Pancreas (tissue), 10 donors: ENCODE data around the gene KRT222. TPM values are rescaled to one million over a fixed set of nuclear protein-coding genes. Genes with fewer than 3 reads are reported as not detected.
A peak's percentile ranks its signal among the peaks of the same experiment; 100 is the strongest.

Experiments
- ATAC-seq, 4 donors: fragments of 200-7000 bp; cut with Tn5 transposase; one replicate each; pipeline versions ENCODE4 v1.8.0 to v1.9.1; 2020; ENCODE audit warnings: mild to moderate bottlenecking in 4 of 4, moderate library complexity in 4 of 4
- DNase-seq, 6 donors: peaks; one replicate each; pipeline ENCODE4 v3.0.0-alpha.2; 2020
- FAIRE-seq: peaks from 2 replicates; lab custom pipeline; 2012; peaks lifted over from hg19 to GRCh38; lab: Jason Lieb, UNC
- H3K27ac ChIP-seq, 4 donors: fragments of 200-600 bp; sonication (generic); 1 replicate in 3 of 4; 2 replicates in 1 of 4; pipeline versions ENCODE4 v1.5.0 to v1.8.0; 2020
- H3K27me3 ChIP-seq, 4 donors: fragments of 200-600 bp; one replicate each; pipeline ENCODE4 v1.8.0; 2021
- H3K36me3 ChIP-seq, 3 donors: fragments of 200-600 bp; sonication (generic) in 1 of 3; one replicate each; pipeline versions ENCODE4 v1.5.0 to v1.8.0; 2020 to 2021
- H3K4me1 ChIP-seq, 3 donors: fragments of 200-600 bp; one replicate each; pipeline ENCODE4 v1.8.0; 2021
- H3K4me3 ChIP-seq, 4 donors: fragments of 200-600 bp; sonication (generic) in 2 of 4; one replicate each; pipeline versions ENCODE4 v1.5.0 to v1.8.0; 2020 to 2021
- H3K9me3 ChIP-seq, 4 donors: fragments of 200-600 bp; one replicate each; pipeline ENCODE4 v1.8.0; 2021
- CTCF ChIP-seq, 4 donors: fragments of 200-600 bp; sonication (generic) in 3 of 4; IDR thresholded peaks; one replicate each; pipeline versions ENCODE4 v1.5.0 to v1.8.0; 2021; ENCODE audit warnings: antibody characterized with exemption in 4 of 4
- WGBS, 2 donors: extraction: QIAGEN DNeasy Blood & Tissue Kit; methylation state at CpG; one replicate each; pipeline ENCODE4 v1.1.7; 2013; 5-methylcytosine and 5-hydroxymethylcytosine counted together
- intact Hi-C, 3 donors: fragments of 100-400 bp; cut with DNase I; formaldehyde crosslinking; loops; one replicate each; pipeline versions ENCODE4 v1.11.1 to v1.14.2; 2022
- polyA plus RNA-seq, 2 donors: library from polyadenylated mRNA; stranded (reverse); fragments of 200-250 nt; gene quantifications; one replicate each; pipeline ENCODE4 v1.2.3, GENCODE V29; 2013
- total RNA-seq, 6 donors: library from RNA; stranded (reverse); fragmentation: NEBNext Ultra II Directional in 4 of 6; extraction: Animal tissue kit (Norgen Biotek cat#: 25700) in 4 of 6; gene quantifications; one replicate each; pipeline versions ENCODE4 v1.2.1 to v1.2.4, GENCODE V29; 2021 to 2023
- donor health status: healthy with polysubstance abuse.
- donor health status: DM: no; HTN: no; CAD: no; lungs with moderate emphysema.
- donor health status: DM: no; HTN: no; CAD: no.
- donor health status: control.
- donor health status: control.
- donor health status: Bipolar disorder and iron deficiency.
- donor health status: DM: yes; HTN: yes; CAD: no.
- donor health status: DM: no; HTN: no; CAD: no.
- donor health status: DM: no; HTN: no; CAD: no.
- donor health status: DM: yes; HTN: yes; CAD: no.

Gene KRT222
- total and polyA plus RNA-seq, 8 donors = 0.28 to 4.9 (median 1.4) TPM

DNA sequence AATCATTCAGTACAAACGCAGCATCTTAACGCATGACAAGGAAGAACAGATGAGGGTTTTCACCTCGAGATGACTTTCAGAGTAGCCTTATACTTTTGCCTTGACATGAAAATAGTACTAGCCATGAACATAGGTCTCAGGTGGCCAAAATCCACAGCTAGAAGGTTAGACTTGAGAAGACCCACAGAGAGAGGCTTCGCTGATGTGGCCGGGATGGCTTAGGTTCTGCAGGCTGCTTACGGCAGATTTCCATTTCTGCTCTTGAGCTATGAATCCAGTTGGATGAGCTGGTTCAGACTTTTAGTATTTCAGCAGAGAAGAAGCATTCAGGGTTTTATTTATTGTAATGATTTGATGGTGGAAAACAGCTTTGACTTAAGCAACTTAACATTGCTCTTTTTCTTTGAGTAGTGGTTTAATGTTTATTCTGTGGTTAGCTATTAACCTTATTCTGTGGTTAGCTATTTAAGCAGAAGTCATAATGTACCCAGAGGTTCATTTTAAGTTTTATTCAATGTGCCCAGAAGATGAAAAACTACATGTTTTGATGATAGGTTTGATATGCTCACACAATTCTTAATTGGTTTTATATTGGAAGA, 31.0 kb upstream of the KRT222 start:
- Histone ChIP-seq H3K4me1 (peaks cover 0 to 6% (median 3%) of the 10 kb centered on the region in 3 donors), H3K27ac (peak overlapping the region in 2 of 4 donors; percentile 41 to 62), H3K9me3 (no peaks in the 10 kb centered on the region), H3K36me3 (no peaks in the 10 kb centered on the region), H3K4me3 (no peak overlapping the region), H3K27me3 (peaks cover 0 to 3% (median 0%) of the 10 kb centered on the region in 4 donors)
- 60 to 61% methylated on average over 6 of the region's 6 CpGs for WGBS, 2 donors
- peak in 3 of 4 donors; percentile 61 to 67 (median 66) for ATAC-seq
- no peak for DNase-seq
- intact Hi-C loops = no loop called here
- TF ChIP-seq CTCF (IDR thresholded peaks at IDR 0.05) = no peak
- FAIRE-seq = no peak

DNA sequence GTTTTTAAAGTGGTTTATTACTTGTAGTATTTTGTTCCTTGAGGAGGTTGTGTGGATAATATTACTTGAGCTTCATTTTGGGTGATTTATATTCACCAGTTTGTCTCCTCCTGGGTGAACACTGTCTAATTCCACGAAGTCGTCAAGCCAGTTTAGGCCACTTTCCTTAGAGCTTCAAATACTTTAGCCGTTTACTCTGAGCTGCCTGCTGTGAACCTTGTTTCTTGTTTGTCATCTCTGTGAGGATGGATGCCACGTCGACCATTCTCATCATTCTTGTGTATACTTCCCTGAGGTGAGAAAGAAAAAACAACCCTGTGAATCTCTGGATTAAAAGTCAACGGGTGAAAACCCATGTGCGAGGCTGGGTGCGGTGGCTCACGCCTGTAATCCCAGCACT, 29.6 kb upstream of the KRT222 start:
- ATAC-seq = no peak
- H3K4me3 ChIP-seq = no peak overlapping the region
- H3K36me3 ChIP-seq = no peaks in the 10 kb centered on the region
- no peak for FAIRE-seq
- H3K4me1 ChIP-seq = peaks cover 0 to 6% (median 3%) of the 10 kb centered on the region in 3 donors
- intact Hi-C loops = no loop called here
- peaks cover 0 to 2% (median 0%) of the 10 kb centered on the region in 4 donors for H3K27me3 ChIP-seq
- DNase-seq = no peak
- 54 to 60% methylated on average over 9 of the region's 9 CpGs for WGBS, 2 donors
- peak overlapping the region in 1 of 4 donors; percentile 12 for H3K27ac ChIP-seq
- no peaks in the 10 kb centered on the region for H3K9me3 ChIP-seq
- TF ChIP-seq CTCF (IDR thresholded peaks at IDR 0.05) = no peak

DNA sequence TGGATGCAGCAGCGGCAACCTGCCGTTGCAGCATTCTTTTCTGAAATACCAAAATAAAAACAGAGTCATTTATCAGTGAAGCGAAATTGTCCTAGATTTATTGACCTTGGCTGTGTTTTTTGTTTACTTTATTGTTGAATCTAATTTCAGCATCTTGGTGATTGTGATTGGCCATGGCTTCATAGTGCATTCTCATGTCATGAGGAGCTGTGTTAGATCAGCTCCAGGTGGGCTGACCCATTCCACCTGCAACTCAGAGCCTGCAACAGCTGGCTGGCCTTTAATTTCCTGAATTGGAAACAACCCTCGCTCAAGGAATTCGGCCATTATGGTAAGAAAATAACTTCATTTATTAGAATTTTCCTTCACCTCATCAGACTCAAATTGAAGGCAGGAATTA, 22.1 kb upstream of the KRT222 start:
- peak in 1 of 6 donors; percentile 27 for DNase-seq
- FAIRE-seq = no peak
- Histone ChIP-seq H3K27ac (peak overlapping the region in 3 of 4 donors; percentile 35 to 62 (median 60)), H3K9me3 (no peaks in the 10 kb centered on the region), H3K4me1 (no peaks in the 10 kb centered on the region), H3K27me3 (no peaks in the 10 kb centered on the region), H3K36me3 (no peaks in the 10 kb centered on the region), H3K4me3 (peak overlapping the region in 2 of 4 donors; percentile 2 to 15)
- intact Hi-C loops = no loop called here
- TF ChIP-seq CTCF (IDR thresholded peaks at IDR 0.05) = no peak
- WGBS, 2 donors = 55 to 64% methylated on average over 5 of the region's 5 CpGs
- ATAC-seq = peak; percentile 61 to 80 (median 74)

DNA sequence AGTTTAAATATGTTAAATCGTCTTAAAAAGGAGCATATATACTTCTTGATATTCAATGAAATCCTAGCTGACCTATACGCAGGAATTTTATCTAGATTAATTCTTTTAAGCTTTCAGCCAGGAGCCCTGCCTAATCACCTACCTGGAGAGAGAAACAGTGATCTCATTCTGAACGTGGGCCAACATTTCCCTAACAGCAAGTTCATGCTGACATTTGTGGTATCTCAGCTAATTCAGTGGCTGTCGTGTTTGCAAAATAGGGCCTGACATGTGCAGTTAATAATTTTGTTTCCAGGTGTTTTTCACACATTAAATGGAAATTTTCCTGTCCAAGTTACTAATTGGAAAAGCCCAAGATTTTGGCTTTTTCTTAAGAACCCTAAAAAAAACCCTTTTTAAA, 21.2 kb upstream of the KRT222 start:
- peak overlapping the region in 3 of 4 donors; percentile 16 to 62 (median 60) for H3K27ac ChIP-seq
- FAIRE-seq (no peak), DNase-seq (peak in 3 of 6 donors; percentile 34 to 48 (median 46)), ATAC-seq (peak; percentile 83 to 92 (median 90))
- H3K4me3 ChIP-seq = no peak overlapping the region
- no peaks in the 10 kb centered on the region for H3K9me3 ChIP-seq
- no peak for TF ChIP-seq CTCF (IDR thresholded peaks at IDR 0.05)
- intact Hi-C loops = no loop called here
- no peaks in the 10 kb centered on the region for H3K27me3 ChIP-seq
- WGBS, 2 donors = 19 to 24% methylated on average over 4 of the region's 4 CpGs
- H3K4me1 ChIP-seq = no peaks in the 10 kb centered on the region
- no peaks in the 10 kb centered on the region for H3K36me3 ChIP-seq

GRCh38 chr17:40680998-40681397, 16.0 kb upstream of the KRT222 start:
- DNase-seq (no peak), ATAC-seq (no peak), FAIRE-seq (no peak)
- H3K4me1 ChIP-seq = no peaks in the 10 kb centered on the region
- no peaks in the 10 kb centered on the region for H3K9me3 ChIP-seq
- intact Hi-C loops = no loop called here
- no peaks in the 10 kb centered on the region for H3K27me3 ChIP-seq
- no peak overlapping the region for H3K27ac ChIP-seq
- TF ChIP-seq CTCF (IDR thresholded peaks at IDR 0.05) = no peak
- no peaks in the 10 kb centered on the region for H3K36me3 ChIP-seq
- H3K4me3 ChIP-seq = no peak overlapping the region
